ENCODE measurements around the gene MBD2. TPM values are rescaled to one million over a fixed set of nuclear protein-coding genes. Genes with fewer than 3 reads are reported as not detected.
A peak's percentile ranks its signal among the peaks of the same experiment; 100 is the strongest.

Gene MBD2
- total RNA-seq, 4 donors from 2014 or later: 53.5 to 79.7 (median 63.5) TPM

DNA sequence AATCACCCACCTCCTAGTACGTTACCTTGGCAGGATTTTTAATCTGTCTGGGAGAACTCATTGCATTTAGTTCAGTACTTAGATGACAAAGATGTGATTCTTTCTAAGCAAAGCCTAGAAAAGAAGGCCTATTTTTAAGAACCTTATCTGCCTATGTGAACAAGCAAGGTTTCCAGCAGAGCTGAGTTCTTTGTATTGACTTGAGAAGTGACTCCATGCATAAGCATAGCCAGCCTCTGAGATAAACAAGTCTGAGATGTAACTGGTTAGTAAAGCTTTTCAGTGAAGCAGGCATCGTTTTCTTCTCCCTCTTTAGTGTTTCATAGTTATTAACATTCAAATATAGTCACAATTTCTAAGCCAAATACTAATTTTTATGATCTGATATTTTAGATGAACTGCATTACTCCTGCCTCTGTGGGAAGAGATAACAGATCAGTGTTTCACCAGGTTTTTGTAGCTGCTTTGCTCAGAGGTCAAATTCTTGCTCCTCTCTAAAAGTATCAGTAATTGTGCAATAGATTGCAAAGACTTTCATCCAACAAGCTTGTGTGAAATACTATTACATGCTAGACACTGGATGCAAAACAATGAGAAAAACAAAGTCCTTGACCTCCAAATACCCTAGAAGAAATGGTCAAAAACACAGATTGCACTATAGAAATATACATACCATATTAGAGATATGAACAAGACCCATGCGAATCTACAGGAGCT lies 107.8 kb downstream of the MBD2 start:
- TF ChIP-seq, protein P1, sequence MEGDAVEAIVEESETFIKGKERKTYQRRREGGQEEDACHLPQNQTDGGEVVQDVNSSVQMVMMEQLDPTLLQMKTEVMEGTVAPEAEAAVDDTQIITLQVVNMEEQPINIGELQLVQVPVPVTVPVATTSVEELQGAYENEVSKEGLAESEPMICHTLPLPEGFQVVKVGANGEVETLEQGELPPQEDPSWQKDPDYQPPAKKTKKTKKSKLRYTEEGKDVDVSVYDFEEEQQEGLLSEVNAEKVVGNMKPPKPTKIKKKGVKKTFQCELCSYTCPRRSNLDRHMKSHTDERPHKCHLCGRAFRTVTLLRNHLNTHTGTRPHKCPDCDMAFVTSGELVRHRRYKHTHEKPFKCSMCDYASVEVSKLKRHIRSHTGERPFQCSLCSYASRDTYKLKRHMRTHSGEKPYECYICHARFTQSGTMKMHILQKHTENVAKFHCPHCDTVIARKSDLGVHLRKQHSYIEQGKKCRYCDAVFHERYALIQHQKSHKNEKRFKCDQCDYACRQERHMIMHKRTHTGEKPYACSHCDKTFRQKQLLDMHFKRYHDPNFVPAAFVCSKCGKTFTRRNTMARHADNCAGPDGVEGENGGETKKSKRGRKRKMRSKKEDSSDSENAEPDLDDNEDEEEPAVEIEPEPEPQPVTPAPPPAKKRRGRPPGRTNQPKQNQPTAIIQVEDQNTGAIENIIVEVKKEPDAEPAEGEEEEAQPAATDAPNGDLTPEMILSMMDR (IDR thresholded peaks at IDR 0.05; ENCODE audit: low read depth): no peak

DNA sequence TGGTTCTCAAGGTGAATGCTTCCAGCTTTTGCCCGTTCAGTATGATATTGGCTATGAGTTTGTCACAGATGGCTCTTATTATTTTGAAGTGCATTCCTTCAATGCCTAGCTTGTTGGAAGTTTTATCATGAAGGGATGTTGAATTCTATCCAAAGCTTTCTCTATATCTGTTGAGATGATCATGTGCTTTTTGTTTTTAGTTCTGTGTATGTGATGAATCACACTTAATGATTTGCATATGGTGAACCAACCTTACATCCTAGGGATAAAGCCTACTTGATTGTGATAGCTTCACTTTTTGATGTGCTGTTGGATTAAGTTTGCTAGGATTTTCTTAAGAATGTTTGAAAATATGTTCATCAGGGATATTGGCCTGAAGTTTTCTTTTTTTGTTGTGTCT lies 112.1 kb downstream of the MBD2 start:
- TF ChIP-seq, protein P1 (IDR thresholded peaks at IDR 0.05; ENCODE audit: low read depth): no peak

DNA sequence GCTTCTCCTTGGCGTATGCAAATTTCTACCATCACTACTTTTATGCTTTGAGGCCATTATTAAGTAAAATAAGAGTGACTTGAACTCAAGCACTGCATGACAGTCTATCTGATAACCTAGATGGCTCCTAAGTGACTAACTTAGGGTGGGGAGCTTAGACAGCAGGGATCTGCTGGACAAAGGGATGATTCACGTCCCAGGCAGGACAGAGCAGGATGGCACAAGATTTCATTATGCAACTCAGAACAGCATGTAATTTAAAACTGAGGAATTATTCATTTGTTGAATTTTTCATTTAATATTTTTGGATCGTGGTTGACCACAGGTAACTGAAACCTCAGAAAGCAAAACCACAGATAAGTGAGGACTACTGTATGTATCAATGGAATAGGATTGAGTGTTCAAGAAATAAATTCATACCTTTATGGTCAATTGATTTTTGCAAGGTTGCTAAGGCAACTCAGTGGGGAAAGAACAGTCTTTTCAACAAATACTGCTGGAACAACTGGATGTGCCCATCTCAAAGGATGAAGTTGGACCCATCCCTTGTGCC lies 115.3 kb downstream of the MBD2 start:
- TF ChIP-seq, protein P1 (IDR thresholded peaks at IDR 0.05; ENCODE audit: low read depth): no peak

DNA sequence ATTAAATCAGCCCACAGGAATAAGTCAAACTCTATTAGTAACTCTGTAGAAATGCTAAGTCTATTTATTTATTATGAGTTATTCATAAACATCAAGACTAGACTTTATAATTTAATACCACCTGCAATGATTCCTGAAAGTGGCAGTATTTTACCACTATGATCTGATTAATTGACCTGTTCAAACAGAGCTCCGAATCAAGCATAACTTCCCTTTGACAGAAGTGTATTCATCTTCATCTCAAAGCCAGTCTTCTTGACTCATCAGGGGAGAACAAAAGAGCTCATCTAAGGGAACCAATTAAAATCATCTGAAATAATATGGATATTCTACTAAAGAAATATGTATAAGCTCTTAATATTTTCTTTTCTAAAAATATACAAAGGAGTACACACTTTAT lies 122.3 kb downstream of the MBD2 start:
- TF ChIP-seq, protein P1 (IDR thresholded peaks at IDR 0.05; ENCODE audit: low read depth): no peak

Small RNAs within 50 kb of the gene (small RNA-seq; reads per million reads assigned to genes)
- gene SNORA37: 32.5 reads per million, percentile 95 among the genes with 10 or more reads in this experiment

Other genes starting within 250 kb of the MBD2 start
- 10 to 100 TPM; 46.1 to 74.0 (median 54.6) TPM for gene POLI, start 44.8 kb upstream of the MBD2 start, total RNA-seq
- not detected for gene STARD6, start 133.2 kb upstream of the MBD2 start, total RNA-seq
- 1 to 10 TPM; 2.1 to 3.9 (median 2.7) TPM for gene C18orf54, start 133.2 kb upstream of the MBD2 start, total RNA-seq

Measured in subcutaneous adipose tissue (tissue), 4 donors.